Omental fat pad (tissue), 4 donors: ENCODE measurements around the gene C10orf95. TPM values are rescaled to one million over a fixed set of nuclear protein-coding genes. Genes with fewer than 3 reads are reported as not detected.

ENCODE experiments used
- ATAC-seq: fragments of 150-250 bp; one replicate; pipeline ENCODE4 v1.9.1; 2016; ENCODE audit warnings: mild to moderate bottlenecking, moderate library complexity; ENCODE audit not compliant: low FRiP score
- DNase-seq: peaks from one replicate; pipeline ENCODE4 v3.0.0-alpha.2; 2019; ENCODE audit warnings: low spot score
- total RNA-seq, 4 donors: library from RNA; depleted of rRNA; stranded (reverse); fragments of >200 nt; gene quantifications; one replicate each; pipeline ENCODE4 v1.1.0, GENCODE V29; 2016
- TF ChIP-seq, protein P1 (sequence below), 3 donors: fragments of 450-650 bp; IDR thresholded peaks; one replicate each; pipeline ENCODE4 v1.5.1; 2016 to 2017; ENCODE audit warnings: antibody characterized with exemption in 3 of 3, mild to moderate bottlenecking in 3 of 3, moderate library complexity in 2 of 3

Gene C10orf95
- total RNA-seq, 4 donors from 2014 or later: 0.84 TPM; not detected in 3

- no peak for ATAC-seq
- no peak for DNase-seq
- TF ChIP-seq, protein P1, sequence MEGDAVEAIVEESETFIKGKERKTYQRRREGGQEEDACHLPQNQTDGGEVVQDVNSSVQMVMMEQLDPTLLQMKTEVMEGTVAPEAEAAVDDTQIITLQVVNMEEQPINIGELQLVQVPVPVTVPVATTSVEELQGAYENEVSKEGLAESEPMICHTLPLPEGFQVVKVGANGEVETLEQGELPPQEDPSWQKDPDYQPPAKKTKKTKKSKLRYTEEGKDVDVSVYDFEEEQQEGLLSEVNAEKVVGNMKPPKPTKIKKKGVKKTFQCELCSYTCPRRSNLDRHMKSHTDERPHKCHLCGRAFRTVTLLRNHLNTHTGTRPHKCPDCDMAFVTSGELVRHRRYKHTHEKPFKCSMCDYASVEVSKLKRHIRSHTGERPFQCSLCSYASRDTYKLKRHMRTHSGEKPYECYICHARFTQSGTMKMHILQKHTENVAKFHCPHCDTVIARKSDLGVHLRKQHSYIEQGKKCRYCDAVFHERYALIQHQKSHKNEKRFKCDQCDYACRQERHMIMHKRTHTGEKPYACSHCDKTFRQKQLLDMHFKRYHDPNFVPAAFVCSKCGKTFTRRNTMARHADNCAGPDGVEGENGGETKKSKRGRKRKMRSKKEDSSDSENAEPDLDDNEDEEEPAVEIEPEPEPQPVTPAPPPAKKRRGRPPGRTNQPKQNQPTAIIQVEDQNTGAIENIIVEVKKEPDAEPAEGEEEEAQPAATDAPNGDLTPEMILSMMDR (IDR thresholded peaks at IDR 0.05): no peak
Measured at GRCh38 chr10:102416695-102417094, 34.6 kb downstream of the C10orf95 start.

DNA sequence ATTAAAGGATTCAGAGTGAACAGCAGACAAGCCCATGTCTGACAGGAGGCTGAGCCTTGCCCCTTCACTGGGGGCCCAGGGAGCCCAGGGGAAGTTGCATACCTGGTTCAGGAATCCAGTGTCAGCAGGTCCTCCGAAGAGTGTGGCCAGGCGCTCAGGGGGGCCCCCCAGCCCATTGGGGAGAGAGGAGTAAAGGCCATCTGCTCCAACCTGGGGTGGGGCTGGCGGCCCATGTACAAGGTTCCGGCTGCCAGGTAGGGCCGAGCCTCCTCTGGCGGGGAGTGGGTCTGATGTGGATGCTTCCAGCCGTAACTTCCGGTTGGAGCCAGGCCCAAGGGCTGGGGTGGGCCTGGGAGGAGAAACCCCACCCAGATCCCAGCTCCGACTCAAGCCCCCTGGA is 35.1 kb downstream of the C10orf95 start:
- TF ChIP-seq, protein P1 (IDR thresholded peaks at IDR 0.05): no peak
- DNase-seq (no peak), ATAC-seq (no peak)

- DNase-seq: no peak
- TF ChIP-seq, protein P1 (IDR thresholded peaks at IDR 0.05): no peak
- no peak for ATAC-seq
Measured at GRCh38 chr10:102414749-102415148, 36.6 kb downstream of the C10orf95 start.

GRCh38 chr10:102413806-102414561 is 37.4 kb downstream of the C10orf95 start:
- DNase-seq (no peak), ATAC-seq (no peak)
- TF ChIP-seq, protein P1 (IDR thresholded peaks at IDR 0.05): no peak

DNA sequence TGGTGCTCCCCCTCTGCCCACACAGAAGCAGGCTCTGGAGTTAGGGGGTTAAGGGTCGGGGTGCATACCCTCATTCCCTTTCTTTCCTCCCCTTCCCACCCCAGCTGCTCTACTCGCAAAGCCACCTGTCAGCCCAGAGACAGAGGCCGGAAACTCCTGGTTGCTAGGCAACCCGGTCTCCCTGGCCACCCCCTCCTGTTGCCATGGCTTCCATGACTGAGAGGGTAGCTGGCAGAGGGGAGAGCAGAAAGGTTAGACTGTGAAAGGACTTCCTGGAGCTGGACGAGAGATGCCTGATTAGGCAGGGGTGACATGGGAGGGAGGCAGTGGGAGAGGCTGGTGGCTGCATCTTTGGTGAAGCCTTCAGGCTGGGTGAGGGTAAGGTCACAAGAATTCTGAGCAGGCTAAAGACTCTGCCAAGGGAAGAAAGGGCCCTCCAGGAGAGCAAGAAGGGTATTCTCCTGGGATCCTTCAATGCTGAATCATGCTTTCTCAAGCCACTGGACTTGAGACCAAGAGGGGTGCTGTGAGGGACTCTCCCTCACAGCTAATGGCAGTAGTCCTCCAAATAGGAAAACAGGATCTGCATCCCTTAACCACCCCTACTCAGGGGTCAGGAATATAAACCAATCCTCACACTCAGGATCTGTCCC is 38.2 kb downstream of the C10orf95 start:
- TF ChIP-seq, protein P1 (IDR thresholded peaks at IDR 0.05): no peak
- ATAC-seq: no peak
- no peak for DNase-seq

DNA sequence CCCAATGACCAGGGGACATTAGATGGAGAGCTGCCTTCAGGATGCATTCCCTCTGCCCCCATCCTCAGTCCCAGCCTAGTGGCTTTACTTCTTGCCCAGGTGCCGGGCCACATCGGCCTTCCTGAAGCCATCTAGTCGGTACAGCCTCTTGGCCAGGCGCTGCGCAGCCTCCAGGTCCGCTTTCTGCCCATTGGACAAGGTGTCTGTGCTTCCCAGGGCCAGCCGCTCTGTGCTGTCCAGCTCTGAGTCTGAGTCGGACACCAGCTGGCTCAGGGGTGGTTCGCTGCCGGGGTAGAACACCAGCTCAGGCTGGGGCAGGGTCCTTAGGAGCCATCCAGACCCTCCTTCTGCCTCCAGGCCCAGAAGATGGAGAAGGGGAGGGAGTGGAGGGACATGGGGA is 39.0 kb downstream of the C10orf95 start:
- TF ChIP-seq, protein P1 (IDR thresholded peaks at IDR 0.05): no peak
- DNase-seq (no peak), ATAC-seq (no peak)
